GM20000 (cell line): Measurements from ENCODE around the gene CPEB3.
"Not testable (repeated sequence)": the region's sequence is repeated elsewhere in the genome, so short reads cannot be mapped to it uniquely, and the experiment has no call there.

Experiments used
- DNase-seq: peaks from one replicate; pipeline ENCODE4 v3.0.0; 2012; ENCODE audit warnings: low spot score
- CTCF ChIP-seq: IDR thresholded peaks from 2 replicates; pipeline ENCODE4 v1.5.1; 2012; ENCODE audit warnings: mild to moderate bottlenecking, control low read depth; ENCODE audit errors: extremely low read depth, missing control alignments

Gene CPEB3

GRCh38 chr10:92222603-92223262 is 68.1 kb downstream of the CPEB3 start:
- no peak for TF ChIP-seq CTCF
- no peak for DNase-seq

GRCh38 chr10:92219559-92219958 is 71.3 kb downstream of the CPEB3 start:
- no peak for DNase-seq
- TF ChIP-seq CTCF, result no peak

- no peak for DNase-seq
- no peak for TF ChIP-seq CTCF
These were observed 72.3 kb downstream of the CPEB3 start for GRCh38 chr10:92218569-92218968.

- not testable (repeated sequence) for DNase-seq
These were observed 74.3 kb downstream of the CPEB3 start for GRCh38 chr10:92216608-92217007.

GRCh38 chr10:92215222-92215621 is 75.7 kb downstream of the CPEB3 start:
- not testable (repeated sequence) for DNase-seq

- no peak for TF ChIP-seq CTCF
- DNase-seq, result no peak
These were observed 77.8 kb downstream of the CPEB3 start for GRCh38 chr10:92213049-92213448.

- DNase-seq, result no peak
These were observed 82.1 kb downstream of the CPEB3 start for GRCh38 chr10:92208736-92209135.

GRCh38 chr10:92208157-92208720 is 82.6 kb downstream of the CPEB3 start:
- no peak for DNase-seq

More at GRCh38 chr10:92208736-92209135, 82.1 kb downstream of the CPEB3 start:
- no peak for TF ChIP-seq CTCF

More at GRCh38 chr10:92208157-92208720, 82.6 kb downstream of the CPEB3 start:
- TF ChIP-seq CTCF, result no peak
